H9 (cell line): ENCODE measurements around the gene RIPPLY2. TPM values are rescaled to one million over a fixed set of nuclear protein-coding genes. Genes with fewer than 3 reads are reported as not detected.
A peak's percentile ranks its signal among the peaks of the same experiment; 100 is the strongest.

Experiments used
- DNase-seq: peaks from one replicate; pipeline ENCODE4 v3.0.0-alpha.2; 2017
- H2AFZ ChIP-seq: one replicate; pipeline ENCODE4 v1.6.1; 2013; ENCODE audit warnings: mild to moderate bottlenecking, low read length, control low read depth, moderate library complexity
- H2AK5ac ChIP-seq: 2 replicates; pipeline ENCODE4 v1.6.1; 2013; ENCODE audit warnings: low read length, control low read depth, mixed read lengths; ENCODE audit not compliant: insufficient read length
- H2BK120ac ChIP-seq: one replicate; pipeline ENCODE4 v1.6.1; 2013; ENCODE audit warnings: low read depth, mild to moderate bottlenecking, low read length, control low read depth, inconsistent platforms; ENCODE audit not compliant: poor library complexity, severe bottlenecking
- H2BK12ac ChIP-seq: 2 replicates; pipeline ENCODE4 v1.6.1; 2013; ENCODE audit warnings: low read length, control low read depth, mixed read lengths, low read depth; ENCODE audit not compliant: insufficient read length
- H2BK15ac ChIP-seq: 2 replicates; pipeline ENCODE4 v1.6.1; 2013; ENCODE audit warnings: low read depth, low read length, control low read depth
- H2BK20ac ChIP-seq: one replicate; pipeline ENCODE4 v1.6.1; 2013; ENCODE audit warnings: low read depth, mild to moderate bottlenecking, low read length, control low read depth, inconsistent platforms; ENCODE audit not compliant: poor library complexity, severe bottlenecking
- H2BK5ac ChIP-seq: 2 replicates; pipeline ENCODE4 v1.6.1; 2013; ENCODE audit warnings: low read length, control low read depth, mixed read lengths; ENCODE audit not compliant: insufficient read length
- H3K14ac ChIP-seq: 2 replicates; pipeline ENCODE4 v1.6.1; 2013; ENCODE audit warnings: low read length, control low read depth; ENCODE audit not compliant: insufficient read depth
- H3K18ac ChIP-seq: 2 replicates; pipeline ENCODE4 v1.6.1; 2013; ENCODE audit warnings: low read depth, mild to moderate bottlenecking, mixed read lengths, low read length, control low read depth; ENCODE audit not compliant: insufficient read length
- H3K23ac ChIP-seq: 2 replicates; pipeline ENCODE4 v1.6.1; 2013; ENCODE audit warnings: low read length, control low read depth, mixed read lengths, low read depth; ENCODE audit not compliant: insufficient read length
- H3K23me2 ChIP-seq: 2 replicates; pipeline ENCODE4 v1.6.1; 2013; ENCODE audit warnings: low read depth, mild to moderate bottlenecking, mixed read lengths, low read length, control low read depth; ENCODE audit not compliant: insufficient read length, poor library complexity, severe bottlenecking
- H3K27ac ChIP-seq: 2 replicates; pipeline ENCODE4 v1.5.1; 2013; ENCODE audit warnings: low read length, control low read depth, mixed read lengths, low read depth; ENCODE audit not compliant: insufficient read length
- H3K27me3 ChIP-seq: 2 replicates; pipeline ENCODE4 v1.6.1; 2013; ENCODE audit warnings: low read length, control low read depth, inconsistent platforms; ENCODE audit not compliant: insufficient read depth
- H3K4ac ChIP-seq: 2 replicates; pipeline ENCODE4 v1.6.1; 2013; ENCODE audit warnings: low read depth, mild to moderate bottlenecking, control low read depth, inconsistent platforms, low read length, moderate library complexity
- H3K4me1 ChIP-seq: 2 replicates; pipeline ENCODE4 v1.6.1; 2013; ENCODE audit warnings: low read length, control low read depth, inconsistent platforms; ENCODE audit not compliant: insufficient read depth
- H3K4me2 ChIP-seq: 2 replicates; pipeline ENCODE4 v1.6.1; 2013; ENCODE audit warnings: low read length, control low read depth, mixed read lengths; ENCODE audit not compliant: insufficient read length, insufficient read depth
- H3K56ac ChIP-seq: 2 replicates; pipeline ENCODE4 v1.6.1; 2013; ENCODE audit warnings: low read depth, mild to moderate bottlenecking, mixed read lengths, low read length, control low read depth; ENCODE audit not compliant: insufficient read length
- H3K79me1 ChIP-seq: 2 replicates; pipeline ENCODE4 v1.6.1; 2013; ENCODE audit warnings: low read depth, mild to moderate bottlenecking, moderate library complexity, low read length, control low read depth, inconsistent platforms; ENCODE audit not compliant: insufficient read depth, poor library complexity, severe bottlenecking
- H3K79me2 ChIP-seq: 2 replicates; pipeline ENCODE4 v1.6.1; 2013; ENCODE audit warnings: low read length, control low read depth, inconsistent platforms; ENCODE audit not compliant: insufficient read depth
- H3K9ac ChIP-seq: 2 replicates; pipeline ENCODE4 v1.6.1; 2013; ENCODE audit warnings: low read length, control low read depth, mixed read lengths; ENCODE audit not compliant: insufficient read length; ENCODE audit errors: extremely low read depth
- H3K9me3 ChIP-seq: one replicate; pipeline ENCODE4 v1.6.1; 2013; ENCODE audit warnings: low read depth, low read length, inconsistent platforms; ENCODE audit not compliant: control insufficient read depth
- H3T11ph ChIP-seq: one replicate; pipeline ENCODE4 v1.6.1; 2013; ENCODE audit warnings: mild to moderate bottlenecking, low read length, control low read depth, inconsistent platforms
- H4K20me1 ChIP-seq: one replicate; pipeline ENCODE4 v1.6.1; 2013; ENCODE audit not compliant: control insufficient read depth, insufficient read length, insufficient read depth
- H4K5ac ChIP-seq: 2 replicates; pipeline ENCODE4 v1.6.1; 2013; ENCODE audit warnings: low read depth, mild to moderate bottlenecking, mixed read lengths, low read length, control low read depth; ENCODE audit not compliant: insufficient read length
- H4K8ac ChIP-seq: replicated peaks from 2 replicates; pipeline ENCODE4 v1.6.1; 2013; ENCODE audit warnings: low read length, control low read depth, mixed read lengths, low read depth; ENCODE audit not compliant: insufficient read length
- H4K91ac ChIP-seq: 2 replicates; pipeline ENCODE4 v1.6.1; 2013; ENCODE audit warnings: low read depth, mild to moderate bottlenecking, moderate library complexity, mixed read lengths, low read length, control low read depth; ENCODE audit not compliant: insufficient read length
- H3K27ac Mint-ChIP-seq, 3 experiments: 2 replicates in 2 of 3; 3 replicates in 1 of 3; pipeline ENCODE4 v1.8.0; 2020 to 2021; ENCODE audit warnings: mixed read lengths in 3 of 3, mild to moderate bottlenecking in 1 of 3, moderate library complexity in 1 of 3
- H3K27me3 Mint-ChIP-seq: 2 replicates; pipeline ENCODE4 v1.8.0; 2021; ENCODE audit warnings: low read depth, mild to moderate bottlenecking, moderate library complexity, mixed read lengths
- H3K36me3 Mint-ChIP-seq, 3 experiments: 2 replicates in 2 of 3; 3 replicates in 1 of 3; pipeline ENCODE4 v1.8.0; 2020 to 2021; ENCODE audit warnings: low read depth in 3 of 3, mixed read lengths in 3 of 3; ENCODE audit not compliant: insufficient read depth in 1 of 3
- H3K4me1 Mint-ChIP-seq, 2 experiments: 2 replicates each; pipeline ENCODE4 v1.8.0; 2020; ENCODE audit warnings: mixed read lengths in 2 of 2
- H3K4me3 Mint-ChIP-seq, 2 experiments: 2 replicates in 1 of 2; 3 replicates in 1 of 2; pipeline ENCODE4 v1.8.0; 2020 to 2021; ENCODE audit warnings: mild to moderate bottlenecking in 2 of 2, mixed read lengths in 2 of 2, moderate library complexity in 1 of 2
- H3K9me3 Mint-ChIP-seq, 2 experiments: 2 replicates in 1 of 2; 3 replicates in 1 of 2; pipeline ENCODE4 v1.8.0; 2020; ENCODE audit warnings: mild to moderate bottlenecking in 2 of 2, mixed read lengths in 2 of 2, moderate library complexity in 1 of 2
- CTCF ChIP-seq: fragments of 200-600 bp; sonication (generic); conservative IDR thresholded peaks from 3 replicates; pipeline ENCODE4 v1.8.0; 2021; ENCODE audit warnings: antibody characterized with exemption, mild to moderate bottlenecking
- WGBS: extraction: QIAGEN DNeasy Blood & Tissue Kit; methylation state at CpG from one replicate; pipeline ENCODE4 v1.1.7; 2013; ENCODE audit warnings: missing lambda C conversion rate, low lambda C conversion rate, mixed read lengths; ENCODE audit not compliant: insufficient read length; ENCODE audit errors: extremely low coverage; 5-methylcytosine and 5-hydroxymethylcytosine counted together
- total RNA-seq: library from RNA; stranded (reverse); gene quantifications from 2 replicates; pipeline ENCODE4 v1.2.1, GENCODE V29; 2021

Gene RIPPLY2
- total RNA-seq, 1 experiment from 2014 or later, result 0.90 TPM

DNA sequence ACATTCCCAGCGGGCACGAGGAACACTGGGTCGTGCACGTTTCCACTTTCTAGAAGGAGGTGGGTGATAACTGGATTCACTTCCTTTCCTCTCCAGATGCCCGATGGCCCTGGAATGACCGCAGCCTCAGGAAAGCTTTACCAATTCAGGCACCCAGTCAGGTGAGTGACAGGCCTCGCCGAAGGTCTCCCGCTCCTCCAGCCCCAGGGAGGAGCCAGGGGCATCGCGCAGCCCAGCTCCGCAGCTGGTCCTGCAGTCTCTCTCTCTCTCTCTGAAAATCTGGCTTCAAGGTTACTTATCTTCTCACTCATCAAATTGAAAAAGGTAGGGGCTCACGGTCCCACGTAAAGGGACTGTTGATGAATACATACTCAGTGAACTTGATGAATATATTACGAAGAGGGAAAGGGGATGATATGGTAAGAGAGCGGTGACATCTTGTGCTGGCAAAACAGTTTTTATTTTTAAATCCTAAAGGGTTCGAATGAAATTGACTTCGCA is 891 bp downstream of the RIPPLY2 start:
- peaks cover 7% of the 10 kb centered on the region for H3K23me2 ChIP-seq
- Mint-ChIP-seq H3K36me3 (no peaks in the 10 kb centered on the region), H3K27ac (no peak overlapping the region), H3K27me3 (peaks cover 59% of the 10 kb centered on the region), H3K9me3 (no peaks in the 10 kb centered on the region; a peak in 2 of 5 replicates), H3K4me1 (peaks cover 13 to 15% of the 10 kb centered on the region in 2 experiments), H3K4me3 (peak overlapping the region; percentile 74 to 89)
- H3K27me3 ChIP-seq, result peaks cover 9% of the 10 kb centered on the region; the same call in 1 of the 2 replicates
- DNase-seq, result peak; percentile 67
- H3K79me1 ChIP-seq, result no peaks in the 10 kb centered on the region
- H3K4me1 ChIP-seq, result no peaks in the 10 kb centered on the region
- TF ChIP-seq CTCF, result no peak
- H3K9ac ChIP-seq, result no peak overlapping the region
- H3K23ac ChIP-seq, result no peak overlapping the region
- H2BK5ac ChIP-seq, result no peak overlapping the region
- no peak overlapping the region for H2AFZ ChIP-seq
- no peak overlapping the region for H3K27ac ChIP-seq
- no peak overlapping the region for H2BK12ac ChIP-seq
- no peaks in the 10 kb centered on the region for H4K20me1 ChIP-seq
- H3K4me2 ChIP-seq, result peak overlapping the region; percentile 67
- H2AK5ac ChIP-seq, result no peak overlapping the region
- no peak overlapping the region for H3K14ac ChIP-seq
- H4K91ac ChIP-seq, result no peak overlapping the region
- no peaks in the 10 kb centered on the region for H3K9me3 ChIP-seq
- H2BK20ac ChIP-seq, result no peak overlapping the region
- H3K4ac ChIP-seq, result no peak overlapping the region
- no peak overlapping the region for H3K18ac ChIP-seq
- H4K5ac ChIP-seq, result no peak overlapping the region
- no peak overlapping the region for H3T11ph ChIP-seq
- WGBS, result no CpG with 5 or more reads among the region's 18 CpGs
- no peaks in the 10 kb centered on the region for H3K79me2 ChIP-seq
- H4K8ac ChIP-seq, result no peak overlapping the region
- no peak overlapping the region for H3K56ac ChIP-seq
- H2BK15ac ChIP-seq, result no peak overlapping the region
- H2BK120ac ChIP-seq, result no peak overlapping the region
